GM19025 (cell line): ENCODE data around the gene TPM1.

Experiments used
- ATAC-seq: cut with Tn5 transposase; IDR thresholded peaks from one replicate; pipeline ENCODE4 v1.9.1; 2021; ENCODE audit warnings: mild to moderate bottlenecking, low read depth, moderate library complexity; ENCODE audit not compliant: unreplicated experiment

TPM1 gene

DNA sequence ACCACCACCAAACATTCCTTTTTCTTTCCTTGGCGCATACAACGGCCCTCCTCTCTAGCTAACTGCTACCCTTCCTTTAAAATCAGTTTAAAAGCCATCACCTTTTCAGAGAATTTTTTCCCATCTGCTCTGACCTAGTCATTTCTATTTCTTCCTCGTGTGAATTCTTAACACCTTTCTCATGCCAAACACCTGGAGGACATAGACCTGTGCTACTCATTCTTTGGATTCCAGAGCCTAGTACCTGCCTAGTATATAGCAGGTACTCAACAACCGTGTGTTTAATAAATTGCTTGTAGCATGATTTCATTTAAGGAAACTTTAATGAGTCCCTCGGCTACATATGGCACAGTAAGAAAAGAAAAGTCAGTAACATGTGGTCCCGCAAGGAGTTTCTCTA, 2.0 kb upstream of the TPM1 start:
- no peak for ATAC-seq

- ATAC-seq, result no peak
These were observed 1.6 kb upstream of the TPM1 start for GRCh38 chr15:63040954-63041353.

DNA sequence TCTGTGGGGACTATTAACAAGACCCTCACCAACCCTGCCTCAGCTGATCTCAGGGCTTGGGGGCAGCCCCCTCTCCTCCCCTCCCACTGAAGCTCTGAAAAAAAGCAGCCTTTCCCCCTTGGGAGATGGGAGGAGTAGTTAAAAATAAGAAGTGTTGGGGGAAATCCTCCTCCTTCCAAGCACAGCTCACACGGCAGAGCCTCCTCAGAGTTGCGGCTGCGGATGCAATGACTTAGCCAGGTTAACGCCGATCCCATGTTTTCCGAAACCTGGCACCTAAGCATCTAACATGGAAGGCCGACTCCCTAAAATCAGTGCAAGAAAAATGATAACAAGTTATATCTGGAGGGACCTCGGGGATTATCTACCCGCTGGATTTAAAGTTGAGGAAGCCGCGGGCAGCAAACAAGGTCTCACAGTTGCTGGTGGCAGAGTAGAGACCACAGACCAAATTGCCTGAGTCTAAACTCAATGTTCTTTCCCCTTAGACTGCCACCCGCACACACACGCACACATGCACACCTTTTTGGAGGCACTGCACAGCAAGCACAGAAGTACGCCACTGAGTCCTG, 1.1 kb upstream of the TPM1 start:
- ATAC-seq, result no peak

DNA sequence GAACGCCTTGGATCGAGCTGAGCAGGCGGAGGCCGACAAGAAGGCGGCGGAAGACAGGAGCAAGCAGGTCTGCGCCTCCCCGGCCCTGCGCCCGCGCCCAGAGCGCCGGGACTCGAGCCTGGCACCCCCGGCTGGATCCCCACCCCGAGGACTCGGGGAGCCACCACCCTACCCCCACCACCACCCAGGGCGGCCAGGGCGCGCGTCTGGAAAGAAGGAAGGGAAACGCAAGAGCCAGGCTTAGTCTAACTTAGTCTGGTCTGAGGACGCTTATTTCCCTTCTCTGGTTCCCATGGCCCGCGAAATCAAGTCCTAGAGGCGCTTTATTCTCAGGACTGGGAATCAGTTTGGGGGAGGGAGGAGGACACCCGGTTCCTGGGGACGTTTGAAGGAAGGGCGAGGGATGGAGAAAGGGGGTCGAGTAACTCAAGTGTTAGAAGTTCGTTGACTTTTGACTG, 359 bp downstream of the TPM1 start:
- no peak for ATAC-seq

DNA sequence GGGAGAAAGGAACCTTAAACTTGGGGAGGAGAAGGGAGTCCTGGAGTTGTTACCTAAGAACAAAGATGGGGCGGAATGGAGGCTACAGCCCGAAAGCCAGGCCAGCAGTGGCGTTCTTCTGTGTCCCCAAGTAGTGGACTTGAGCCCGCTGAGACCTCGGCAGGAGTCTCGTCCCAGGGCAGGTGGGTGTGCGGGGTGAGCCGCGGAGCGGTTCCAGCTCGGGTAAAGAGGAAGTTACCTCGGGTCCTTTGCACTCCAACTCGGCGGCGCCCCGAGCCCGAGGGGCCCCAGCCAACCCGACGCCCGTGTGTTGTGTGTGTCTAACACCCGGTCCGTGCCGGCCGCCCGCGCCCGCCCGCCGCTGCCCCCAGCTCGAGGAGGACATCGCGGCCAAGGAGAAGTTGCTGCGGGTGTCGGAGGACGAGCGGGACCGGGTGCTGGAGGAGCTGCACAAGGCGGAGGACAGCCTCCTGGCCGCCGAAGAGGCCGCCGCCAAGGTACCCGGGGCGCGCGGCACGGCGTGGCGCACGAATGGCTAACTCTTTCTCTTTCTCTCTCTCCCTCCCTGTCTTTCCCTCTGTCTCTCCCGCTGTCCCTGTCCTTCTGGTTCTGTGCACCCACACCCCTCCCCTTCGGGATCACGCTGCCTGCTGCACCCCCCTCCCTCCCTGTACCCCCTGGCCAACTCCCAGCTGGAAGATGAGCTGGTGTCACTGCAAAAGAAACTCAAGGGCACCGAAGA, 959 bp downstream of the TPM1 start:
- no peak for ATAC-seq

- ATAC-seq, result no peak
These were observed 1.6 kb downstream of the TPM1 start for GRCh38 chr15:63044077-63044644.

GRCh38 chr15:63044645-63045464, 2.3 kb downstream of the TPM1 start:
- ATAC-seq, result no peak

DNA sequence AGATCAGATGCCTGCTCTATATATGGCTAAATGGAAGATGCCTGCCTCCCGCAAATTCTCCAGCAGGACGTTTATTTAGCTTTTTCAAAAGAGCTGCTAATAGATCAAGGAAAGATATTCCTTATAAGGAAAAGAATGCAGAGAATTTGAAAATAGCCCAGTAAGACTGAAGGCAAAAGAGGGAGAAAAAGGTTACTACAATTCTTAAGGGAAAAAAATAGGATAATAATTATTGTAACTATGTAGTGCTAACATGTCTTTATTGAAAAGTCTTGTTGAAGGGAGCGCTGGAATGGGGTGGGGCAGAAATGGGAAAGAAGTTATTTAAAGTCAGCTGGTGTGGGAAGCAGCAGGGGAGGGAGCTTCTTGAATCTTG, 2.9 kb downstream of the TPM1 start:
- no peak for ATAC-seq

DNA sequence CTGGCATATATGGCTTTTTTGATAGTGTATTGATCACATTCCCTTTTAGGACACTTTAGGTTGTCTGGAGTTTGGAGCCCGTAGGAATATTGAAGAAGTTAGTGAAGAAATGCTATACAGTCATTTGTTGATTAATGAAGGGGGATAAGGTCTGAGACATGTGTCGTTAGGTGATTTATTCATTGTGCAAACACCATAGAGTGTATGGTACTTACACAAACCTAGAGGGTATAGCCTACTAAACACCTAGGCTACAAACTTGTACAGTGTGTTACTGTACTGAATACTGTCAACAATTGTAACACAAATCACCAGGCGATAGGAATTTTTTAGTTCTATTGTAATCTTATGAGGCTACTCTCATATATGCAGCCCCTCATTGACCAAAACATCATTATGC, 3.3 kb downstream of the TPM1 start:
- ATAC-seq, result no peak

GRCh38 chr15:63046917-63047760, 4.6 kb downstream of the TPM1 start:
- ATAC-seq, result no peak

- ATAC-seq, result no peak
These were observed 5.2 kb downstream of the TPM1 start for GRCh38 chr15:63047792-63048114.

DNA sequence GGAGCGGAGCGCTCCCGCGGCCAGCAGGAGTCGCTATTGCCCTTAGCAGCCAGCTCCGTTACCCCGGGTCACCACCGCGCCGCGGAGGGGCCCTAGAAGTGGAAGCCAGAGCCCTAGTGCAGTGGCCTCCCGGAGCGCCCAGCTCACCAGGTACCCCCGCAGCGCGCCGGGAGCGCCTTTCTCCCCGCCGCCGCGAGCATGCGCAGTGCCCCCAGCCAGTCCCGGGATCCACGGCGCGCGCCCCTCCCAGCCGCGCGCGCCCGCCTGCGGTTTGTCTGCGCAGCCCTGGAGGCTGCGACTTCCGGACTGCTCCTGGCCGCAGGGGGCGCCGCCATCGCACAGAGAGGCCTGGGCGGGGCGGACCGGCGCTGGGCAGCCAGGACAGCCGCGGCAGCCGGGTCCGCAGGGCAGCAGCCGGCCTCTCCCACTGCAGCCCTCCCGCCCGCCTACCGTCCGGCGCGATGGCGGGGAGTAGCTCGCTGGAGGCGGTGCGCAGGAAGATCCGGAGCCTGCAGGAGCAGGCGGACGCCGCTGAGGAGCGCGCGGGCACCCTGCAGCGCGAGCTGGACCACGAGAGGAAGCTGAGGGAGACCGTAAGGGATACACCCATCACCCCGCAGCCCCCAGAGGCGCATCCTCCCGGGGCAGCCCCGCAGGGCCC, 5.7 kb downstream of the TPM1 start:
- peak; percentile 86 for ATAC-seq

DNA sequence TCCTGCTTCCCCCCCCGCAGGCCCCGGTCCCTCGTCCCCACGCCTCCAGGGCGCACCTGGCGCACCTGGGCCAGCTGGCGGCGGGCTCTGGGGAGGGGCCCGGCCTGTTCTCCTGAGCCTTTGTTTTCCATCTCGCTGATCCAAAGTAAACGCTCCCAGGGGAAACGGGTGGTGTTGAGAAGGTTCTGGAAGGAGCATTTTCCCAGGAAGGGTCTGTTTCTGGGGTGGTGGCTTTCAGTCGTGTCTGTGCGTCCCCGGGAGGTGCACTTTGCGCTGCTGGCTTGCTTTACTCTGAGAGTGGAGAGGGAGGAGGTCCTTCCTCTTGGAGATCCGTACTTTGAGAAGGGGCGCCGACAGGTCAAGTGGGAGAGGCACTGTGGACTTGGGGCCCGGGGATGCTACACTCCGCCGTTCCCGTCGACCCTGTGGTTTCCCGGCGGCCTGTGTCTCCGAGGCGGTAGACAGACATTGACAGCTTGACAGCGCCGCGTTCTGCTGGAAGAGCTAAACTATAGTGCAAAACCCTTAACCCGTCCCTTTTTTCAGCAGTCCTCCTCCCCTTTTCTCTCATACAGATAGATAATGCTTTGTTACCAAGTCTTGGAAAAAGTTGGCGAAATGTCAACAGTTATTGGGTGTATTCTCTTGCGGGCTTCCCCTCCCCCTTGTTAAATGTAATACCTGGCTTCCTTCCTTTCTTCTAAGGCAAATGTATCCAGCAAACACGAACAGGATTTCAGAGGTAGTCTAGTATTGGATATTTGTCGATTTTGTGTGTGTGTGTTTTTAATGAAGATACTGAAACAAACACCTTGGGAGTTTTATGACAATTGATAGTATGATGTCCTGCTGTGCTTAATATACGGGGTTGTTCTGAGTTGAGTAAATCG, 6.5 kb downstream of the TPM1 start:
- ATAC-seq, result no peak

- ATAC-seq, result no peak
These were observed 7.3 kb downstream of the TPM1 start for GRCh38 chr15:63049783-63050371.

DNA sequence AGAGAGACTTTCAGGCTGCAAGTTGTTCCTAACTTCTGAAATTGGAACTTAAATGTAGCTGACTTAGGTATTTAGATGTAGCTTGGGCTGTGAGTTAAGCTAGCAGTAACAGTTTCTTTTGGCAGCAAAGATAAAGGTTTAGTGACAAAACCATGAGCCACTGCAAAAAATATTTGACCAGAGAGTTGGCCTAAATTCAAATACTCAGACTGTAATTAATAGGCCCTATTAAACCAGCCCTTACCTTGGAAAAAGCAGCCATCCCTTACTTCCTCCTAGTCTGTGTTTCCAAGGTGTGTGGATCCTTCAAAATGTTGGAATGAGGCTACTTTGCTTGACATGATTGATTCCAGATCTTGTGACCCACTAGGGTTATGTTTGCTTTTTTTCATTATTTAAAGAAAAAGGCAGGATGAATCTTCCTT, 8.2 kb downstream of the TPM1 start:
- no peak for ATAC-seq

GRCh38 chr15:63051156-63052066, 8.9 kb downstream of the TPM1 start:
- no peak for ATAC-seq

- ATAC-seq, result no peak
These were observed 9.7 kb downstream of the TPM1 start for GRCh38 chr15:63052077-63052841.
